Peyer's patch (tissue), 4 donors: ENCODE data around the gene TMTC2.

Source experiments
- POLR2A ChIP-seq, 2 donors: fragments of 450-650 bp; IDR thresholded peaks; one replicate each; pipeline ENCODE4 v1.5.1; 2017; ENCODE audit warnings: antibody characterized with exemption in 2 of 2, mild to moderate bottlenecking in 2 of 2, moderate library complexity in 2 of 2
- TF ChIP-seq, protein P1 (sequence below), 6 experiments: fragments of 450-650 bp in 4 of 6; fragments of 200-600 bp in 2 of 6; sonication (generic) in 1 of 6; IDR thresholded peaks; one replicate each; pipeline ENCODE4 v1.5.1; 2017 to 2019; ENCODE audit warnings: antibody characterized with exemption in 6 of 6, mild to moderate bottlenecking in 3 of 6, moderate library complexity in 1 of 6

DNA sequence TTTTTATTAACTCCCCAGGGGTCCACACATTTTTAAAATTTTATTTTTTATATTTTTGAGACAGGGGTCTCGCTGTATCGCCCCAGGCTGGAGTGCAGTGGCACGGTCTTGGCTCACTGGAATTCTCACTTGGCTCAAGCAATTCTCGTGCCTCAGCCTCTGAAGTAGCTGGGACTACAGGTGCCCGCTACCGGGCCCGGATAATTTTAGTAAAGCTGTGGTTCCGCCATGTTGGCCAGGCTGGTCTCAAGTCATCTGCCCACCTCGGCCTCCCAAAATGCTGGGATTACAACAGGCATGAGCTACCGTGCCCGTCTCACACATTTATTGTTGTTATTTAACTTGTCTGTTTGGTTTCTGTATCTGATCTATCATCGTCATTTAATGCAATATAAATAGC is 307.4 kb downstream of the TMTC2 start:
- TF ChIP-seq, protein P1, sequence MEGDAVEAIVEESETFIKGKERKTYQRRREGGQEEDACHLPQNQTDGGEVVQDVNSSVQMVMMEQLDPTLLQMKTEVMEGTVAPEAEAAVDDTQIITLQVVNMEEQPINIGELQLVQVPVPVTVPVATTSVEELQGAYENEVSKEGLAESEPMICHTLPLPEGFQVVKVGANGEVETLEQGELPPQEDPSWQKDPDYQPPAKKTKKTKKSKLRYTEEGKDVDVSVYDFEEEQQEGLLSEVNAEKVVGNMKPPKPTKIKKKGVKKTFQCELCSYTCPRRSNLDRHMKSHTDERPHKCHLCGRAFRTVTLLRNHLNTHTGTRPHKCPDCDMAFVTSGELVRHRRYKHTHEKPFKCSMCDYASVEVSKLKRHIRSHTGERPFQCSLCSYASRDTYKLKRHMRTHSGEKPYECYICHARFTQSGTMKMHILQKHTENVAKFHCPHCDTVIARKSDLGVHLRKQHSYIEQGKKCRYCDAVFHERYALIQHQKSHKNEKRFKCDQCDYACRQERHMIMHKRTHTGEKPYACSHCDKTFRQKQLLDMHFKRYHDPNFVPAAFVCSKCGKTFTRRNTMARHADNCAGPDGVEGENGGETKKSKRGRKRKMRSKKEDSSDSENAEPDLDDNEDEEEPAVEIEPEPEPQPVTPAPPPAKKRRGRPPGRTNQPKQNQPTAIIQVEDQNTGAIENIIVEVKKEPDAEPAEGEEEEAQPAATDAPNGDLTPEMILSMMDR (IDR thresholded peaks at IDR 0.05): no peak
- no peak for TF ChIP-seq POLR2A (IDR thresholded peaks at IDR 0.05)
